ENCODE measurements around the gene GLYATL3. TPM values are rescaled to one million over a fixed set of nuclear protein-coding genes. Genes with fewer than 3 reads are reported as not detected.

Gene GLYATL3
- total RNA-seq, 1 experiment from 2014 or later, result not detected

GRCh38 chr6:49548613-49549304, 49.0 kb downstream of the GLYATL3 start:
- DNase-seq (ENCODE audit: low spot score), result no peak

- no peak for DNase-seq (ENCODE audit: low spot score)
Measured at GRCh38 chr6:49549691-49550491, 50.2 kb downstream of the GLYATL3 start.

- DNase-seq (ENCODE audit: low spot score), result peak; percentile 79
Measured at GRCh38 chr6:49550492-49551077, 50.9 kb downstream of the GLYATL3 start, which contains the start of gene C6orf141. Gene C6orf141 (plus strand): TSS chr6:49550668. CDS start chr6:49550793, 125 bp downstream.

- DNase-seq (ENCODE audit: low spot score), result no peak
Measured at GRCh38 chr6:49551078-49551865, 51.5 kb downstream of the GLYATL3 start.

- no peak for DNase-seq (ENCODE audit: low spot score)
Measured at GRCh38 chr6:49551866-49552129, 52.1 kb downstream of the GLYATL3 start.

- DNase-seq (ENCODE audit: low spot score), result no peak
Measured at GRCh38 chr6:49552596-49552995, 52.9 kb downstream of the GLYATL3 start.

GRCh38 chr6:49553384-49553783, 53.7 kb downstream of the GLYATL3 start:
- peak; percentile 61 for DNase-seq (ENCODE audit: low spot score)

GRCh38 chr6:49555951-49556350, 56.2 kb downstream of the GLYATL3 start:
- DNase-seq (ENCODE audit: low spot score), result no peak

- peak; percentile 93 for DNase-seq (ENCODE audit: low spot score)
Measured at GRCh38 chr6:49556429-49556837, 56.7 kb downstream of the GLYATL3 start.

GRCh38 chr6:49557177-49557576, 57.5 kb downstream of the GLYATL3 start:
- DNase-seq (ENCODE audit: low spot score), result no peak

- DNase-seq (ENCODE audit: low spot score), result no peak
Measured at GRCh38 chr6:49558238-49558637, 58.5 kb downstream of the GLYATL3 start.

- DNase-seq (ENCODE audit: low spot score), result no peak
Measured at GRCh38 chr6:49563006-49563886, 63.5 kb downstream of the GLYATL3 start.

- DNase-seq (ENCODE audit: low spot score), result no peak
Measured at GRCh38 chr6:49564552-49564951, 64.8 kb downstream of the GLYATL3 start.

- no peak for DNase-seq (ENCODE audit: low spot score)
Measured at GRCh38 chr6:49565261-49565660, 65.5 kb downstream of the GLYATL3 start.

GRCh38 chr6:49565855-49566254, 66.1 kb downstream of the GLYATL3 start:
- DNase-seq (ENCODE audit: low spot score), result peak; percentile 75

- peak; percentile 42 for DNase-seq (ENCODE audit: low spot score)
Measured at GRCh38 chr6:49570474-49571079, 70.9 kb downstream of the GLYATL3 start.

- no peak for DNase-seq (ENCODE audit: low spot score)
Measured at GRCh38 chr6:49576618-49577017, 76.9 kb downstream of the GLYATL3 start.
